ENCODE results near the gene CD8B.
"Not testable (repeated sequence)": the region's sequence is repeated elsewhere in the genome, so short reads cannot be mapped to it uniquely, and the experiment has no call there.

Gene CD8B

GRCh38 chr2:86837714-86838113, 24.0 kb downstream of the CD8B start:
- H3K4me1 ChIP-seq (ENCODE audit: control insufficient read depth in 2 of 2, insufficient read depth in 1 of 2, low read depth in 1 of 2, low read length in 2 of 2); H4K8ac ChIP-seq (ENCODE audit: low read depth, low read length); H2BK15ac ChIP-seq (ENCODE audit: low read length); H3K18ac ChIP-seq (ENCODE audit: low read length); H3K4me3 ChIP-seq (ENCODE audit: low read length in 2 of 2); H3K4ac ChIP-seq (ENCODE audit: low read length); H3K27me3 ChIP-seq (ENCODE audit: control insufficient read depth in 3 of 3, insufficient read depth in 3 of 3, low read depth in 1 of 3, low read length in 3 of 3); H3K9me3 ChIP-seq (replicated peaks in 1 of 2; ENCODE audit: control insufficient read depth in 2 of 2, insufficient read depth in 1 of 2, low read depth in 1 of 2, low read length in 2 of 2); H3K36me3 ChIP-seq (replicated peaks in 1 of 2; ENCODE audit: control insufficient read depth in 2 of 2, insufficient read depth in 2 of 2, low read length in 2 of 2); H2AFZ ChIP-seq (ENCODE audit: low read length); H3K9ac ChIP-seq (ENCODE audit: low read depth, low read length, poor library complexity); H3K27ac ChIP-seq (replicated peaks; ENCODE audit: low read length); H3K14ac ChIP-seq (ENCODE audit: low read length); H3K4me2 ChIP-seq (ENCODE audit: insufficient read depth, low read length, poor library complexity, severe bottlenecking); H3K23ac ChIP-seq (ENCODE audit: low read depth, low read length, poor library complexity); H4K91ac ChIP-seq (ENCODE audit: low read depth, low read length, poor library complexity); H2BK5ac ChIP-seq (ENCODE audit: low read length); H2AK5ac ChIP-seq (ENCODE audit: low read depth, low read length); H2BK12ac ChIP-seq (ENCODE audit: low read length); H3K79me1 ChIP-seq (ENCODE audit: low read depth, low read length); H2BK120ac ChIP-seq (ENCODE audit: low read depth, low read length); DNase-seq (ENCODE audit: low spot score): not testable (repeated sequence)
- no CpG with 5 or more reads among the region's 7 CpGs for WGBS, 2 donors (ENCODE audit: extremely low coverage in 2 of 2, insufficient read length in 2 of 2, insufficient replicate concordance in 1 of 2)

- not testable (repeated sequence) for H2AK5ac ChIP-seq (ENCODE audit: low read depth, low read length); H2AFZ ChIP-seq (ENCODE audit: low read length); H3K9me3 ChIP-seq (replicated peaks in 1 of 2; ENCODE audit: control insufficient read depth in 2 of 2, insufficient read depth in 1 of 2, low read depth in 1 of 2, low read length in 2 of 2); H3K23ac ChIP-seq (ENCODE audit: low read depth, low read length, poor library complexity); H3K18ac ChIP-seq (ENCODE audit: low read length); H3K9ac ChIP-seq (ENCODE audit: low read depth, low read length, poor library complexity); H3K36me3 ChIP-seq (replicated peaks in 1 of 2; ENCODE audit: control insufficient read depth in 2 of 2, insufficient read depth in 2 of 2, low read length in 2 of 2); H2BK15ac ChIP-seq (ENCODE audit: low read length); H3K27ac ChIP-seq (replicated peaks; ENCODE audit: low read length); H2BK12ac ChIP-seq (ENCODE audit: low read length); H3K79me1 ChIP-seq (ENCODE audit: low read depth, low read length); H4K8ac ChIP-seq (ENCODE audit: low read depth, low read length); H3K27me3 ChIP-seq (ENCODE audit: control insufficient read depth in 3 of 3, insufficient read depth in 3 of 3, low read depth in 1 of 3, low read length in 3 of 3); H3K4me3 ChIP-seq (ENCODE audit: low read length in 2 of 2); H3K4ac ChIP-seq (ENCODE audit: low read length); H3K14ac ChIP-seq (ENCODE audit: low read length); H4K91ac ChIP-seq (ENCODE audit: low read depth, low read length, poor library complexity); H3K4me1 ChIP-seq (ENCODE audit: control insufficient read depth in 2 of 2, insufficient read depth in 1 of 2, low read depth in 1 of 2, low read length in 2 of 2); H2BK5ac ChIP-seq (ENCODE audit: low read length); DNase-seq (ENCODE audit: low spot score); H2BK120ac ChIP-seq (ENCODE audit: low read depth, low read length); H3K4me2 ChIP-seq (ENCODE audit: insufficient read depth, low read length, poor library complexity, severe bottlenecking)
- no CpG with 5 or more reads among the region's 19 CpGs for WGBS, 2 donors (ENCODE audit: extremely low coverage in 2 of 2, insufficient read length in 2 of 2, insufficient replicate concordance in 1 of 2)
These were observed 24.6 kb downstream of the CD8B start for GRCh38 chr2:86836915-86837695.

GRCh38 chr2:86835548-86835889, 26.2 kb downstream of the CD8B start:
- H3K9ac ChIP-seq (ENCODE audit: low read depth, low read length, poor library complexity); H3K23ac ChIP-seq (ENCODE audit: low read depth, low read length, poor library complexity); H3K27ac ChIP-seq (replicated peaks; ENCODE audit: low read length); H3K4me2 ChIP-seq (ENCODE audit: insufficient read depth, low read length, poor library complexity, severe bottlenecking); H4K91ac ChIP-seq (ENCODE audit: low read depth, low read length, poor library complexity); H3K36me3 ChIP-seq (replicated peaks in 1 of 2; ENCODE audit: control insufficient read depth in 2 of 2, insufficient read depth in 2 of 2, low read length in 2 of 2); H4K8ac ChIP-seq (ENCODE audit: low read depth, low read length); H2AFZ ChIP-seq (ENCODE audit: low read length); H3K79me1 ChIP-seq (ENCODE audit: low read depth, low read length); DNase-seq (ENCODE audit: low spot score); H2BK120ac ChIP-seq (ENCODE audit: low read depth, low read length); H3K4me3 ChIP-seq (ENCODE audit: low read length in 2 of 2); H3K14ac ChIP-seq (ENCODE audit: low read length); H2BK12ac ChIP-seq (ENCODE audit: low read length); H2AK5ac ChIP-seq (ENCODE audit: low read depth, low read length); H3K27me3 ChIP-seq (ENCODE audit: control insufficient read depth in 3 of 3, insufficient read depth in 3 of 3, low read depth in 1 of 3, low read length in 3 of 3); H3K4ac ChIP-seq (ENCODE audit: low read length); H2BK15ac ChIP-seq (ENCODE audit: low read length); H3K9me3 ChIP-seq (replicated peaks in 1 of 2; ENCODE audit: control insufficient read depth in 2 of 2, insufficient read depth in 1 of 2, low read depth in 1 of 2, low read length in 2 of 2); H2BK5ac ChIP-seq (ENCODE audit: low read length); H3K18ac ChIP-seq (ENCODE audit: low read length); H3K4me1 ChIP-seq (ENCODE audit: control insufficient read depth in 2 of 2, insufficient read depth in 1 of 2, low read depth in 1 of 2, low read length in 2 of 2): not testable (repeated sequence)
- no CpG with 5 or more reads among the region's 4 CpGs for WGBS, 2 donors (ENCODE audit: extremely low coverage in 2 of 2, insufficient read length in 2 of 2, insufficient replicate concordance in 1 of 2)

- H2BK15ac ChIP-seq (ENCODE audit: low read length) = no peak overlapping the region
- H4K91ac ChIP-seq (ENCODE audit: low read depth, low read length, poor library complexity) = no peak overlapping the region
- H3K36me3 ChIP-seq (replicated peaks in 1 of 2; ENCODE audit: control insufficient read depth in 2 of 2, insufficient read depth in 2 of 2, low read length in 2 of 2) = no peaks in the 10 kb centered on the region
- H2BK120ac ChIP-seq (ENCODE audit: low read depth, low read length) = no peak overlapping the region
- no peaks in the 10 kb centered on the region for H3K79me1 ChIP-seq (ENCODE audit: low read depth, low read length)
- WGBS, 2 donors (ENCODE audit: extremely low coverage in 2 of 2, insufficient read length in 2 of 2, insufficient replicate concordance in 1 of 2) = 71% methylated on average over 1 of the region's 10 CpGs; no CpG with 5 or more reads in 1 of the 2 donors
- no peaks in the 10 kb centered on the region for H3K27me3 ChIP-seq (ENCODE audit: control insufficient read depth in 3 of 3, insufficient read depth in 3 of 3, low read depth in 1 of 3, low read length in 3 of 3)
- H3K9ac ChIP-seq (ENCODE audit: low read depth, low read length, poor library complexity) = no peak overlapping the region
- no peaks in the 10 kb centered on the region for H3K4me1 ChIP-seq (ENCODE audit: control insufficient read depth in 2 of 2, insufficient read depth in 1 of 2, low read depth in 1 of 2, low read length in 2 of 2)
- H2BK12ac ChIP-seq (ENCODE audit: low read length) = no peak overlapping the region
- no peak overlapping the region for H4K8ac ChIP-seq (ENCODE audit: low read depth, low read length)
- no peak overlapping the region for H3K4me3 ChIP-seq (ENCODE audit: low read length in 2 of 2)
- H2AK5ac ChIP-seq (ENCODE audit: low read depth, low read length) = no peak overlapping the region
- H3K4ac ChIP-seq (ENCODE audit: low read length) = no peak overlapping the region
- no peaks in the 10 kb centered on the region for H3K9me3 ChIP-seq (replicated peaks in 1 of 2; ENCODE audit: control insufficient read depth in 2 of 2, insufficient read depth in 1 of 2, low read depth in 1 of 2, low read length in 2 of 2)
- no peak overlapping the region for H2BK5ac ChIP-seq (ENCODE audit: low read length)
- H3K23ac ChIP-seq (ENCODE audit: low read depth, low read length, poor library complexity) = no peak overlapping the region
- no peak overlapping the region for H3K4me2 ChIP-seq (ENCODE audit: insufficient read depth, low read length, poor library complexity, severe bottlenecking)
- no peak overlapping the region for H3K27ac ChIP-seq (replicated peaks; ENCODE audit: low read length)
- no peak overlapping the region for H3K18ac ChIP-seq (ENCODE audit: low read length)
- no peak for DNase-seq (ENCODE audit: low spot score)
- no peak overlapping the region for H2AFZ ChIP-seq (ENCODE audit: low read length)
- H3K14ac ChIP-seq (ENCODE audit: low read length) = no peak overlapping the region
These were observed 28.4 kb downstream of the CD8B start for GRCh38 chr2:86833315-86833714.

All from neuronal stem cell (in vitro differentiated cells).